NT2/D1 (cell line): ENCODE measurements around the gene NIPSNAP3A.

ENCODE experiments used
- DNase-seq: peaks from one replicate; pipeline ENCODE4 v3.0.0-alpha.2; 2011; ENCODE audit warnings: low read depth, low spot score
- H3K27me3 ChIP-seq: 2 replicates; pipeline ENCODE4 v1.6.0; 2011; ENCODE audit warnings: mild to moderate bottlenecking; ENCODE audit not compliant: insufficient read length, insufficient read depth
- H3K36me3 ChIP-seq: 2 replicates; pipeline ENCODE4 v1.6.1; 2011; ENCODE audit warnings: mild to moderate bottlenecking, low read length, mixed read lengths; ENCODE audit not compliant: insufficient read depth, insufficient read length
- H3K4me1 ChIP-seq: 2 replicates; pipeline ENCODE4 v1.5.1; 2011; ENCODE audit not compliant: insufficient read depth, insufficient read length
- H3K4me3 ChIP-seq: 2 replicates; pipeline ENCODE4 v1.5.1; 2011; ENCODE audit warnings: low read depth; ENCODE audit not compliant: insufficient read length
- H3K9ac ChIP-seq: 2 replicates; pipeline ENCODE4 v1.6.0; 2011; ENCODE audit warnings: low read depth; ENCODE audit not compliant: insufficient read length
- H3K9me3 ChIP-seq: 2 replicates; pipeline ENCODE4 v1.5.1; 2011; ENCODE audit warnings: mild to moderate bottlenecking, low read length; ENCODE audit not compliant: insufficient read depth
- SUZ12 ChIP-seq: IDR thresholded peaks from 2 replicates; pipeline ENCODE4 v1.6.1; 2011; ENCODE audit not compliant: insufficient read length, insufficient read depth; ENCODE audit errors: extremely low read depth
- YY1 ChIP-seq: IDR thresholded peaks from 2 replicates; pipeline ENCODE4 v1.6.1; 2011; ENCODE audit not compliant: insufficient read length, insufficient read depth
- ZNF274 ChIP-seq: IDR thresholded peaks from 2 replicates; pipeline ENCODE4 v1.6.1; 2011; ENCODE audit warnings: mild to moderate bottlenecking, low read depth, low read length

Gene NIPSNAP3A

DNA sequence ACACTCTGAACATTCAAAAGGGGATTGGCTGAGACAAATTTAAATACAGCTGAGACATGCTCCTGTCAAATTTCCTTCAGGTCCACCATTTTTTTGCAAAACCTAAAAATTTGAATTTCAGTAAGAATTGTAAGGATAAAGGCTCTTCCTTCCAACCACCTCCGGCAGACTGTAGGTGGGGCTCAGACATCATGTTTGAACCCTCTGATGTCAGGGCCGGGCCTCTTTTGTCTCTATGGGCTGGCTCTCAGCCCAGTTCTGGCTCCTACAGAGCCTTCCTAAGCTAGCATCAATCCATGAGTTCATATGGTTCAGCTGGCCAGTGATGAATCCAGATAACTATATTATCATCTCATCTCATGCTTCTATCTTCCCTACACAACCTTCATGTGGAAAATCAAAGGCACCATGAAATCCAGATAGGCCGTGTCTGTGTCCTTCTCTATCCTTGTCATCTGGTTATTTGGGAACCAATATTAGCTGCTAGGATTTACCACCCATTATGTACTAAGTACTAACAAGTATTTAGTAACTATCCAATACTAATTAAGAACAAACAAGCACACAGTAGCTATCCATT, 60.6 kb downstream of the NIPSNAP3A start:
- Histone ChIP-seq H3K4me1 (no peaks in the 10 kb centered on the region), H3K4me3 (no peak overlapping the region), H3K9me3 (no peaks in the 10 kb centered on the region), H3K27me3 (no peaks in the 10 kb centered on the region), H3K9ac (no peak overlapping the region), H3K36me3 (peaks cover 18% of the 10 kb centered on the region)
- peak; percentile 33 for DNase-seq
- TF ChIP-seq YY1, result no peak
- TF ChIP-seq SUZ12, result no peak
- TF ChIP-seq ZNF274, result no peak
